HG03095 (cell line): ENCODE measurements around the gene MIA.
"Not testable (repeated sequence)": the region's sequence is repeated elsewhere in the genome, so short reads cannot be mapped to it uniquely, and the experiment has no call there.

Experiments used
- ATAC-seq: cut with Tn5 transposase; IDR thresholded peaks from one replicate; pipeline ENCODE4 v1.9.1; 2021; ENCODE audit warnings: moderate library complexity; ENCODE audit not compliant: unreplicated experiment

Gene MIA

GRCh38 chr19:40818480-40819399 is 43.4 kb downstream of the MIA start:
- not testable (repeated sequence) for ATAC-seq

- ATAC-seq, result not testable (repeated sequence)
Measured at GRCh38 chr19:40819479-40820234, 44.3 kb downstream of the MIA start.

- ATAC-seq, result no peak
Measured at GRCh38 chr19:40822161-40822560, 46.8 kb downstream of the MIA start.

GRCh38 chr19:40822704-40823553 is 47.6 kb downstream of the MIA start:
- ATAC-seq, result not testable (repeated sequence)

GRCh38 chr19:40824916-40825315 is 49.6 kb downstream of the MIA start:
- ATAC-seq, result not testable (repeated sequence)

DNA sequence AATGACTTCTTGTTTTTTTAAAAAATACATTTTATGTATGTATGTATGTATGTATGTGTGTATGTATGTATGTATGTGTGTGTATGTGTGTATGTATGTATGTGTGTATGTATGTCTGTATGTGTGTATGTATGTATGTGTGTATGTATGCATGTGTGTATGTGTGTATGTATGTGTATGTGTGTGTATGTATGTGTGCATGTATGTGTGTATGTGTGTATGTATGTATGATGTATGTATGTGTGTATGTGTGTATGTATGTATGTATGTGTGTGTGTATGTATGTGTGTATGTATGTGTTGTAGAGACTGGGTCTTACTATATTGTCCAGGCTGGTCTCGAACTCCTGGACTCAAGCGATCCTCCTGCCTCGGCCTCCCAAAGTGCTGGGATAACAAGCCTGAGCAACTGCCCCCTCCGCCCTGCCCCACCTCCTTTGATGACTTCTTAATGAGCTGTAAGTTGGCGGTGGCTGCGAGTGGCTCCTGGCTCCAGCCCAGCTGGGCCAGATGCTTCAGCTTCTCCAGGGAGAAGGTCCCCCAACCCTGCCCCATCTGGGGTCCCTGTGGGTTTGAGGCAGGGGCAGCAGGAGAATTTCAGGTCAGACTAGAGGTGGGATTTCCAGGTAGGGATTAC is 50.3 kb downstream of the MIA start:
- ATAC-seq, result not testable (repeated sequence)

DNA sequence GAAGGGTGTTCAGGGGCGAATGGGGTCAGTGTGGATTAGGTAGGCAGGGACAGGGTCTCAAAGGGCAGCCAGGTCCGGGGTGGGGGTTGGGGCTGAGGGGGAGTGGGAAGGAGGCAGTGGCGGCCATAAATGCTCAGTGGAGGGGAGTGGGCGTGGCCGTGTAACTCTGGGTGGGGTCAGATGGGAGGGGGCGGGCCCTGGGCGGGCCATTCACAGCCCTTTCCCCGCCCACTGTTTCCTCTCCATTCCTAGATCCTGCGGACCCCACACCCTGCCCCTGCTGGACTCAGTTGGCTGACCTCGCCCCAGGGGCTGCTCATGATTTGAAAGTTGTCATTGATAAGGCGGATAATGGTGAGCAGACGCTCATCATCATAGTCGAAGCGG is 51.0 kb downstream of the MIA start:
- ATAC-seq, result not testable (repeated sequence)

DNA sequence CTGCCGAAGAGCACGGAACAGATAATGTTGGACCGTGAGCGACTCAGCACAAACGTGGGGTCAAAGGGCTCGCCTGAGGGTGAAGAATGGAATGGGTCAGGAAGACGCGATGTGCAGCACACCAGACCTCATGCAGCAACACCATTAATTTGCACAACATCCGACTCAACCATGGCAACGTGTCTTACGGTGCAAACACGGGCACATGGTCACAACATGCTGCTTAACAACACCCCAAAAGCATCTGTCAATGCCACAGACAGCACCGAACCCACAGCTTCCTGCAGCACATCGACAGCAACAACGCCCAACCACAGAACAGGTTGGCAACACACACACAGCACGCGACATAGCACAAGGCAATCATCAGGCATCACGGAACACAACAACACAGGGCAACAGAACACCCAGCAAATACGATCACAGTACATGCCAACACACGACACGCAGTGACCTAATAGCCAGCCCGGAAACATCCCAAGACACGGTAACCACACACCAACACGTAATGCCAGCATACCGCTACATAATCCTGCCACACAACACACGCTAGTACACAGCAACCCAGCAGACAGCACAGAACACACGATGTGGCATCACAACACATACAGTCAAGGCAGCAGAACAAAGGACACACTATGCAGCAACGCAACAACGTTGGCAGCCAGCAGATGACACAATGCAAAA is 51.5 kb downstream of the MIA start:
- not testable (repeated sequence) for ATAC-seq
